ENCODE measurements around the gene ITGA6.

ITGA6 gene

GRCh38 chr2:172473167-172473566, 45.8 kb downstream of the ITGA6 start:
- Histone ChIP-seq H3K27ac (no peak overlapping the region), H3K27me3 (replicated peaks) (no peaks in the 10 kb centered on the region), H3K4me3 (ENCODE audit: low read depth, low read length) (no peak overlapping the region), H3K36me3 (replicated peaks) (no peaks in the 10 kb centered on the region)
- TF ChIP-seq CTCF (IDR thresholded peaks at IDR 0.05; ENCODE audit: low read depth, low read length, missing control alignments), result no peak
- DNase-seq, result no peak
- in situ Hi-C loops (cut with HindIII; ENCODE audit: low pct_ligation_motif_present, low sequenced_read_pairs), result no loop called here

- Histone ChIP-seq H3K4me3 (ENCODE audit: low read depth, low read length) (no peak overlapping the region), H3K27me3 (replicated peaks) (no peaks in the 10 kb centered on the region), H3K36me3 (replicated peaks) (no peaks in the 10 kb centered on the region), H3K27ac (no peak overlapping the region)
- DNase-seq, result no peak
- peak; percentile 16 for TF ChIP-seq CTCF (IDR thresholded peaks at IDR 0.05; ENCODE audit: low read depth, low read length, missing control alignments)
- in situ Hi-C loops (cut with HindIII; ENCODE audit: low pct_ligation_motif_present, low sequenced_read_pairs), result no loop called here
Observed at GRCh38 chr2:172478353-172478752, 51.0 kb downstream of the ITGA6 start.

GRCh38 chr2:172480301-172481218, 53.2 kb downstream of the ITGA6 start:
- peak; percentile 12 for DNase-seq
- Histone ChIP-seq H3K27ac (no peak overlapping the region), H3K36me3 (replicated peaks) (no peaks in the 10 kb centered on the region), H3K27me3 (replicated peaks) (no peaks in the 10 kb centered on the region), H3K4me3 (ENCODE audit: low read depth, low read length) (no peak overlapping the region)
- no peak for TF ChIP-seq CTCF (IDR thresholded peaks at IDR 0.05; ENCODE audit: low read depth, low read length, missing control alignments)
- in situ Hi-C loops (cut with HindIII; ENCODE audit: low pct_ligation_motif_present, low sequenced_read_pairs), result no loop called here

DNA sequence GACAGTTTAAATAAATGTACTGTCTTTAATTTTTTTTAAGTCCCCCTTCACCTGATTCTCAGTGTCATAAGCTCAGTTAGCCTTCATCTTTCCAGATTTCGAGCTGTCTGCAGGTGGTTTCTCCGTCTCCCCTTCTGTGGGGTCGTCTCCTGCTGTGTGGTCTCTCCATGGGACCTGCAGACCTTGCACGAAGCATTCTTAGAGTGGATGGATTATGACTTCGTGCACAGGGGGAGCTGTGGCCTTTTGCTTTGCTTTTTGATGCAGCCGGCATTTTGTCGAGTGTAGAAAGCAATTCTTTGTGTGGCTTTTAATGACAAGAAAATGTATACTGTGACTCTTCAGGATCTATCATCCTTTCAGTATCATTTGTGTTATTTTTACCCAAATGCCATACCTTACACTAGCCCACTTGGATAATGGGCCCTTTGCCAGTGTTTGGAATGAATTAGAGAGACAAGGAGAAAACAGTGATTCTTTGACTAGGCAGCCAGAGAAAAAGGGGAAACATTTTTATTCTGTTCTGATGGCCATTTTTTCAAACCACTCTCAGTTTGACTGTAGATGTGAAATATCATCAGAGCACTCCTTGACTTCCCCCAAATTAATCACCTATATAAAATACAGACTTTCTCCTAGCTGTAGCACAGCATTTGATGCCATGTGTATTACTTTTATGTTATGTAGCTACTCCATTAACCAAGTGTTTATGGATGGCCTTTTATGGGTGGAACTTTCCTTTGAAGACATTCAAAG, 54.3 kb downstream of the ITGA6 start:
- DNase-seq, result no peak
- in situ Hi-C loops (cut with HindIII; ENCODE audit: low pct_ligation_motif_present, low sequenced_read_pairs), result no loop called here
- Histone ChIP-seq H3K27ac (no peak overlapping the region), H3K36me3 (replicated peaks) (no peaks in the 10 kb centered on the region), H3K4me3 (ENCODE audit: low read depth, low read length) (no peak overlapping the region), H3K27me3 (replicated peaks) (no peaks in the 10 kb centered on the region)
- TF ChIP-seq CTCF (IDR thresholded peaks at IDR 0.05; ENCODE audit: low read depth, low read length, missing control alignments), result peak; percentile 40

DNA sequence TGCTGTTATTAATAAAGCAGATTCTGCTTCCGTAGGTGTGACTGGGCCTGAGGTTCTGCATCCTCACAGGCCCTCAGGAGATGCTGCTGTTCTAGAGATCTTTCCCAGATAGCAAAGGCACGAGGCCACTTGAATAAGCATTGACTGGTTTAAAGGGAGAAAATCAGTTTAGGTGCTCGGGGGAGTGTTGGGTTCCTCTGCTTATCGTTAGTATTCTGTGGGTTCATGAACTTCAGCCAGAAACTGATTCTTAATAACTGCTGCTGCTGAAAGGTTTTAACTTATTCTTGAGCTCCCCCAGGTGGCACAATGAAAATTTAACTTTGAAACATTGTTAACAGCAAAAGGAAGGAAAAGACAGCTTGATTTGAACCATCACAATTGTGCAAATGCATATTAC, 56.9 kb downstream of the ITGA6 start:
- Histone ChIP-seq H3K27ac (no peak overlapping the region), H3K4me3 (ENCODE audit: low read depth, low read length) (no peak overlapping the region), H3K27me3 (replicated peaks) (no peaks in the 10 kb centered on the region), H3K36me3 (replicated peaks) (no peaks in the 10 kb centered on the region)
- TF ChIP-seq CTCF (IDR thresholded peaks at IDR 0.05; ENCODE audit: low read depth, low read length, missing control alignments), result peak; percentile 35
- DNase-seq, result no peak
- in situ Hi-C loops (cut with HindIII; ENCODE audit: low pct_ligation_motif_present, low sequenced_read_pairs), result no loop called here

All from brain microvascular endothelial cell (primary cell).